HL-60/S4 (cell line): ENCODE data around the gene FAM13A.

Experiments
- in situ Hi-C: fragments of 300-500 bp; cut with MboI; formaldehyde crosslinking; loops from 2 replicates; pipeline ENCODE4 v1.14.3; 2022; ENCODE audit warnings: low sequenced_read_pairs

Gene FAM13A

DNA sequence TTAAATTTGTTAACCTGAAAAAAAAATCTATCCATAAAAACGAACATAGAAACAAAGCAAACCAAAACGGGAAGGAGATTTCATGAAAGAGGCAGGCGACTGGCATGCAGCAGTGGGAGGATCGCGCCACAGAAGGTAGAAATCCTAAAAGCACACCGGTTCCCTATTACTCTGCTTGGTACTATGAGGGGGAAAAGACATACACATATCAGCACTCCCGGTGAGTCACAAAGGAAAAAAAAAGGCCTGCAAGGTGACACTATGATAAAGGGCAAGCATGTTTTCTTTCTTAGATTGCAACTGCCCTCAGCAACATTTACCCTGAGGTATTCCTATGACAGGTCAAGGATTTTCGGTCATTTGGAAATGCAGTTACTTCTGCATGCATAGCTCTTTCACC, 298.7 kb downstream of the FAM13A start:
- in situ Hi-C loops, result no loop called here

DNA sequence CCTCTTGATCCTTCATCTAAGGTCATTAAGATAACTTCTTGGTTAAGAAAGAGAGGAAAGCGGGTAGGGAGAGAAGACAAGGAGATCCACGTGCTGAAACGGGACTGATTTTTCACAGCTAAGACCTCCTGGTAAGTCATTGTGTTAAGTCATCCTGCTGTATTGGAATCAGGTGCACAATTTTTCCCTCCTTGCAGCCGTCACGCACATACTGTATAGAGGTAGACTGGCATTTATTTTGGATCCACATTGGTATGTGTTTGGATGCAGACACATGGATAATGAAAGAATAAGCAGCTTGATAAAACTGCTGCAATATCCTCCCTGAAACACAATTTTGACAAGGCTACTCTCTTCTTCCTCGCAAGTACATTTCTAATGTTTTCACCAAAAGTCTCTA, 299.2 kb downstream of the FAM13A start:
- in situ Hi-C loops, result no loop called here

DNA sequence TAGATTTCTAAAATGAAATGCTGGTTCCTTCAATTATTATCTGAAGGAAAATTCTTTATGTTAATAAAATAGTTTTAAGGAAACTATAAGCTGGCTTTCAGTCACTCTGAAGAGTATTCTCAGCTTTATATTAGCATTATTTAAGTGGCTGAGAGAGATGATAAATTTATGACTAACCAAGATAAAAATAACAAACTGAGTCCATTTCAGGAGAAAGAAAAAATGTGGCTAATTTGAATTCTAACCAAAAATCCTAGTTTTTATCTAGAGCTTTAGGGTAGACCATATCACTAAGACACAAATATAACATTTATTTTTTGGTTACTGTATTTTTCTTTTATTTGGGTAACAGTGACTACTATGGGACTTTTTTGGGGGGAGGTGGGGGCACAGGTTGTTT, 299.9 kb downstream of the FAM13A start:
- in situ Hi-C loops, result no loop called here

DNA sequence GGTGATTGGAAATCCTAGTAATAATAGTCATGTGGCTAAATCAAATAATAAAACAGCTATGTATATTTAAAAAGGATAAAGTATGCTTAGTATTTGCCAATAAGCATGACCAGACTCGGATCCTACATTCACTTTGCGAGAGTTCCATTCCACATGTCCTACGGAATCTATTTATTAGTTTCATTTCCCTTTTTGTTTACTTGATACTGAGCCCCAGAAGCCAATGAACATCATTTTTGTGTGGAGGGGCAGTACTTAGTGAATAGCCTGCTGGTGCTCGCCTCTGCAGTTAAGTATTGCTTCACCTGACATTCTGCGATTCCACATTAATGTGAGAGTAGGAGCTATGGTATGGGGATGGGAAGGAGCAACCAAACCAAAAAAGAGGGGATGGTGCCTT, 300.8 kb downstream of the FAM13A start:
- in situ Hi-C loops, result no loop called here

DNA sequence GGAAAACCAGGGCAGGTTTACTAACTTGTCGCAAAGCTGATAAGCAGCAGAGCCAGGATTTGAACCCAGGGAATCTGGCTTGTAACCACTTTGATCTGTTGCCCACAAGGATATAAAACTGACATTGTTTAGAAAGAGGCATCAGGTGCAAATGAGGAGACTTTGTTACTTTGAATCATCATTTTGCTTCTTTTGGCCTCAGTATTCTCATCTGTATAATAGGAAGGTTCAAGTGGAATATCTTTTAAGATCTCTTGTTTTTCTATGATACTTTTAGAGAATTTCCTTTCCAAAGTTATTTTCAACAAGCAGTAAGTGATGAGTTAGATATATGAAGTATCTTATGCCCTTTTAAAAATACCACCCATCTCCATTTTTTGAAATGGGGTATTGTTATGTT, 301.5 kb downstream of the FAM13A start:
- in situ Hi-C loops, result no loop called here

DNA sequence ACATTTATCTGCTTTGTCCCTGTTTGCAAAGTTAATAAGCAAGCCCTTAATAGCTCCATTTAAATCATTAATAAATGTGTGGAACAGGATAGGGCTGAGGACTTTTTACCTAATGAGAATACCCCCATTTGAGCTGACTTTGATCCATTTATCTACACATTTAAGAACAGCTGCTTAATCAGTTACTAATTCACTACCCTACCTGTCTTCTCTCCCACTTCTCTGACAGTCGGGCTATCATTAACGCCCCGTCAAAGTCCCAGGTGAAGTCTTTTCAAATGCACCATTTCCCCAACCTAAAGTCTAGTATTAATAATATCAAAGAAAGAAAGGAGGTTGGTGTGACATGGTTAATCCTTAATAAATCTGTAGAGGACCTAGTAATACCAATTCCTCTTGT, 302.2 kb downstream of the FAM13A start:
- in situ Hi-C loops, result no loop called here

DNA sequence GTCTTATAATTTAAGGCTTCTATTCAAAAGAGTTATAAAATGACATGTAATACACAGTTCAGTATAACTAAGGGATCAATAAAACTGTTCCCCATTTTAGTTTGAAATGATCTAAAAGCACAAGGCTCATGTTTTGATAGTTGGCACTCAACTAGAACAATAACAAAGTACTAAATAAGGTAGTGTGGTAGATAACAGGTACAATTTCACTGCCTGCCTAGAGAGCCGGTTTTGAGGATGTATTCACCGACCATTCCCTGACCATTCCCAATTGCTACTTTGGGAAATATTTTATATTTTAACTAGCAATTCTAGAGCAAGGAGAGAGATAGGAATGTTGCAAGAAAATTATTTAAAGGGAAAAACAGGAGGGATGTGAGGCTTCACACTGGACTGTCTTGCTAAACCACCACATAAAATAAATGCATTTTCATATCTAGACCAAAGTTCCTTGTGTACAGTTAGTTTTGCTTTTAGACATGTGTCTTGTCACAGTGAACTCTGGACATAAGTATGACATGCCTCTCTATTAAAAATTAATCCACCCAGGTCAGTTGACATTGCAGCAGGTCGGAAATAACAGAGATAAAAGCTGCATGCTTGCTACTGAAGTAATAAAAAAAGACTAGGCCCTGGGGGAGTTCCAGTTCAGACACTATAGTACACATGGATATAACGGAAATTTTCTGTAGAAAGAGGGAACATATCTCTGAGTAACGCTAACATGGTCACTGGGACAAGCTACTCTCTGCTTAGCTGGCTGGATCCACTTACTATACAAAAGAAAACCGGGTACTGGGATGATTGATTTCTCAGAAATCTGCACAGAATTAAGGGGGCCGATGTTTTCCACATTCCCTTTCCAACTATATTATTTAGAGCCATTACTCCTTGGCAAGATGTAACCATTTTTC, 303.1 kb downstream of the FAM13A start:
- in situ Hi-C loops, result no loop called here

DNA sequence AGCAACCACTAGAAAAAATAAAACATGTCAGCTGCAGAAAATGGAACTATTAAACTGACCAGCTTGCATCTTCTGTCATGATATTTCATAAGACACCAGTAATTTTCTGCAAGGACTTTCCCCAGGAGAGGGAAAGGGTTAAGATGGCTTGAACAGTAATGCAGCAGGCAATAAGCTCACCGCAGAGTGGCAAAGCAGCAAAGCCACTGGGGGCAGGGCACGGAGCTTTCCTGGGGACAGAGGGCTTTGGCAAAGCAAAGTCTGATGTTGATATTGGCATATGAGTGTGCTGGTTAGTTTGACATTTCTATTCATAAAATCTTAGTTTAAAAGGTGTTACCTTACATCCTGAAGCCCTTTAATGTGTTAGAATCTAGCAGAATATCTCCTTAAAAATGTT, 304.2 kb downstream of the FAM13A start:
- in situ Hi-C loops, result no loop called here

DNA sequence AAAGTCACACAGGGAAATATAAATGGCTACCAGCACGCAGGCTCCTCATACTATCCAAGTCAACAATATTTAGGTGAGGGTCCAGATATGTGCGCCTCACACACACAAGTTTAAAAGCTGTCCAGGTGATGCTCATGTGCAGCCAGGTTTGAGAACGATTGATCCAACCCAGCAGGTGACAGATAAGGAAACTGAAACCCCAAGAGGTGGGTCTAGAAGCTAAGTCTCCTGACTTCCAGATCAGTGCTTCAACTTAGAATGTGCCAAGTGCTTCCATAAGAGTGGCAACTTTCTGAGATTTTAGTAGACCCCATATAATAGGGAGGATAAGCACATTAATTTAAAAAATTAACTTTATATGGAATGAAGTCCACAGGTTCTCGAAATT, 304.9 kb downstream of the FAM13A start:
- in situ Hi-C loops, result no loop called here

DNA sequence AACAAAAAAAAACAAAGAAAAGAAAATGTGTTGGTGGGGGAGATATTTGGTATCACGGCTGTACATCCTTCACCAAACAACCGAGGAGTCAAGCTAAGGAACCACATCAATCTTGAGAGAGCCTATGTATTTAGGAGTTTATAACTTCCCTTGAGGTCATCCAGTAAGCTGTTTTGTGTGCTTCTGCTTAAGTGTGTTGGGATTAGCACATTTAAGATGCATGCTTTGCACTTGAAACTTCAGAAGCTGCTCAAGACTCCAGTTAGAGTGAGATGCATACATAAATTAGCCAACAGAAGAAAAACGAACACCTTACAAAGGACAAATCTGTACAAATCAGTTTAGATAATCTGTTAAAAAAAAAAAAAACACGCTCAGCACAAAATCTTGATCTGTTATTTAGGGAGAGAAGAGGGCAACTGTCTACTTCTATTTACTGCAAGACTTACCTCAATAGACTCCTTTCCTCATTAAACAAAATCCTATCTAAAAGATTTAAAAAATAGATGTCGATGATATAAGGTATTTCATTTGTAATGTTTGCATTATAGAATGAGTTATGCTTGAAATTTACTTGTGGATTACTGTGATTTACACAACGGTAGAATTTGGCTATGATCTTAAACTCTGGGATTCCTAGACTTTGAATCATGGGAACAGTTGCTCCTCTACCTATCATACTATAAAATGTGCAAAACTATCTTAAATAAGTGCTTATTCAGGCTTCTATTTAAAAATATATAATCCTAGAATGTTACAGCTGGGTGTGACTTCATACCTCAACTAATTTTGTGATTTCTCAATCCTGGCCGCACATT, 305.5 kb downstream of the FAM13A start:
- in situ Hi-C loops, result no loop called here

DNA sequence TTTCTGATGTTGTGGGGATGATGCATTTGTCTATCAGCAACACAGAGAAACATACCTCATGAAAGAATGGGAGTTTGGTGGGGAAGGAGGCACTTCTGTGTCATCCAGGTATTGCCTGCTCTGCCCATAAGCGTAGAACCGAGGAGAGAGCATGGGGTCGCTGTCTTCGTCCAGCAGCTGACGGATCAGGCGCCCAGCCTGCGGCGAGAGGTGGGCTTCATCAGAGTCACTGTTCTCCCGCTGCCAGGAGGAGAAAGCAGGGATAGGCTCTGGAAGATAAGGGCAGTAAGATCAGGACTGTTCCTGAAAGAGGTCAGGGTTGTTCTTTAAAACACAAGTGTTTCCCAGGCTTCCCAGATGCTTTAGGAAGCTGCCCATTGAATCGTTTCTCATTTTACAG, 306.6 kb downstream of the FAM13A start:
- in situ Hi-C loops, result no loop called here

DNA sequence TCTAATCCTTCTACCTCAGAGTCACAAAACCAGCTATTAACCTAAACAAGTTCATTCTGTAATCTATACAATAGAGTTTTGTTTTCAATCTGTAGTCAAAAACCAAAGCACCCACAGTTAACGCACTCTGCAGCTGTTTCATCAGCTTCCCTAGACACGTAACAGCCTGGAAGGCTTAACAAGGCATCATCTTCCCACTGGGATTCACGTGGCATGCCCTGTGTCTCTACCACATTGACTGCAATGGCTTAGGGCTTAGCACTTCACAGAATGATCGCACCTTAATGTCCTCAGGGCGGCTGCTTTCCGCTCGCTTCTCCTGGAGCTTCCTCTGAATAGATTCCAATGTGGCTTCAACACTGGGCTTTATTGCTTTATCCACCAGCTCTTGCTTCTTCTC, 309.6 kb downstream of the FAM13A start:
- in situ Hi-C loops, result no loop called here

DNA sequence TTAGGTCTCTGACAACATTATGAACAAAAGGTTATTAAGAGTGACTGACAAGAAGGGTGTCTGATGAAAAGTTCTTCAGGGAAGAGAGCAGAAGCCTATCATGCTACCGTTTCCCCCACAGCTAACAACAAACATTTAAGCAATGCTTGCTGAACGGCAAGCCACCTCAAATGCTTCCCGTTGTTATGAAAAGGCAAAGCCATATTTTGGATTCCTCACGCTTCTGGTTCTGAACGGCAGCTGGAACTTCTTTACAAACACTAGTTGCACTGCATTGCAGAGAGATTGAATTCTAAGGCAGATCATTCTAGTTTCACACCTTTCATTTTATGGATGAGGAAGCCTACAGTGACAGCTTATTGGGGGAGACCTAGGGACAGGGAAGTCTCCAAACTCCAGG, 310.8 kb downstream of the FAM13A start:
- in situ Hi-C loops, result no loop called here

DNA sequence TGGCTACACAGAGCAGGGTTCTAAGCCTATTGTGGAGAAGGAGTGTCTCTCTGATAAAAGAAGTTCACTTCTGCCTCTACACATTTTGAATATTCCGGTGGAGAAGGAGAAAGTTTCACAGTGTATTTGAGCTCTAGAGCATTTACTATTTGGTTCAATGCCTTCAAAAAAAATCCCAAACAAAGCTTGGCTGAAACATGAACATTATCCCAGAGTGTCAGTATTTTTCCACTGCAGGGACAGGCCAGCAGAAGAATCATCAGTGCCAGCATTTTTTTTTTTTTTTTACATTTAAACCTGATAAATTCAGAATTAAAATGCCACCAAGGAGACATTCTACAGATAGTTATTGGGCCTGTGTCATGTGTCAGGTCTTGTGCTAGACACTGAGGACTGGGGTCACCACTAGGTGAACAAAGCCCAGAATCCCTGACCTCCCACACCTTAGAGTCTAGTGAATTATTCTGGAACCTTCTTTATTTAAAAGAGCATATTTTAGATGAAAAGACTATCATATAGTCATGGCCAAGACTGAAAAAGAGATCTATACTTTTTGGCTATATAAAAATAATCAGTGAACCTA, 311.3 kb downstream of the FAM13A start:
- in situ Hi-C loops, result no loop called here

DNA sequence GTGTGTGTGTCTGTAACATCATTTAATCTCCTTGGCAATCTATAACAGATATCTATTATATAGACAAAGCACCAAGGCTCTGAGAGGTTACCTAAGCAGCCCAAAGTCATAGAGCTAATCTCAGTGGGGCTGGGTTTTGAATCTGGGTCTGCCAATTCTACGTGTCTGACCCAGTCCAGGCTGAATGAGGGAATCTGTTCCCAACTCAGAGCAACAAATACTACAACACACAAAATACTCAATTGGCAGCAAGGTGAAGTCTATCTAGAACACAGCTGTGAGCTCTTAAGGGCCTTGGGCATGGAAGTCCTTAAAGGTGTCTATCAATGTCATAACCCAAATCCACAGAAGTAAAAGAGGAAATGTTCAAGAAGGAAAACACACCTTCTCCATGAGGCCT, 311.8 kb downstream of the FAM13A start:
- in situ Hi-C loops, result no loop called here

DNA sequence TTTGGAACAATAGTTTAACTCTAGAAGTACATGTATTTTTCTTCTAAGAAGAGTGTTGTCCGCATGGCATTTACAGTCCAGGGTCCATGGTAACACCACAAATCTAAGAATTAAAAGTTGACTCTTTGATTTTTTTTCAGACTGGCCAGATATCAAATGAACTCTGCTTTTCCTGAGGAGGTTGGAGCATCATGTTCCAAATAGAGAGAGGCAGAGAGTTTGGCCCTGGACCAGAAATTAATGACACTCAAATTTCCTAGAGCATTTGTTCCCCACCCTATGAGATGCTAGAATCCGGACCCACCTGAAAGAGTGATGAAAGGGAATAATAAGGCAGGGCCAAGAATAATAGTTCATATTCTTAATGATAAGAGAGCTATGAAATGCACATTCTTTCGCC, 312.4 kb downstream of the FAM13A start:
- in situ Hi-C loops, result no loop called here

DNA sequence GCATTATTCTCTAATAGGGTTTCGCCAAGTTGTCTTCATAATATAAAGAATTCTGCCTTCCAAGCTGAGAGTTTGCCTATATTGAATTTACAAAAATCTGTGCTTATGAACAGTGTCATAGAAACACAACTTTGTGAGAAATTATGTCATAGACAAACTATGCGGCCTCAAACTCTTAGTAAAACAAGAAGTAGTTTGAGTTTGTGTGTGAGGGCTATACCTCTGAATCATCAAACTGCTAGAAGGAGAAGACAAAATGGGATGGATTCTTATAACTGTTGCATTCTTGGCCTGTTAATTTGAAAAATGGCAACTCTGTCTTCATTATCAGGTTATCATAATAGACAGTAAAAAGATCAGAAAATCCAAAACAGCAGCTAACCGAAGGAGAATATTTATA, 313.3 kb downstream of the FAM13A start:
- in situ Hi-C loops, result no loop called here

DNA sequence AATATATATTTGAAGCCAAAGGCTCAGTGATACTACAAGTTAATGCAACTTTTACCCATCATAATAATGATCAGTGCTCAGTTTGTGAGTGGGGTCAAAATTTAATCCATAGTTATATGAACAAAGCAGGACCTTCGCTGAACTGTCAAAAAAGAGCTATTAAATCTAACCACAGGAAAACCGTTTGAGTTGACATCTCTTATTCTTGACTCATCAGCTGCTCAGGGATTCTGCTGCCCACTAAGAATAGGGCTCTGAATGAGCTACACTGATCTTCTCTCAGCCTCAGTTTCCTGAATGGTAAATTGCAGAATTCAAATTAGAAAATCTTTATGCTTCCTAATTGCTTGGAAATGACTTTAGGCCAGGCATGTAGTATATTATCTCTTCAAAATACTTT, 314.4 kb downstream of the FAM13A start:
- in situ Hi-C loops, result no loop called here

DNA sequence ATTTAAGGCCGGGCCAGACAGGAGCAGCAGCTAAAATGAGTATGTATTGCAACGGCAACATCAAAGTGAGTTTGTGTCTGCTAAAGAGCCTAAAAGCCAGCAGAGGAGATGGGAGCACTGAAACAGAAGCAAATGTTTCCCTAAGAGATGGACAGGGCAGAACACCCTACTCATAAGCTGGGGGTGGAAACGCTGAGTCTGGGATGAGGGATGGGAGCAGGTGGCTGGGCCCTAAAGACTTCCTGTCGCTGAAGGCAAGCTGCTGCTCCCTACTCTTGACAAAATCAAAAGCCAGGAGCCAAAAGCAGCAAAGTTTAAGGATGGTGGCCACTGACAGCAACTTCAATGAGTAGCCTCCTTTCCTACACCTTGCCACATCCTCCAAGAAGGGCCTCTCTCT, 318.8 kb downstream of the FAM13A start:
- in situ Hi-C loops, result no loop called here

DNA sequence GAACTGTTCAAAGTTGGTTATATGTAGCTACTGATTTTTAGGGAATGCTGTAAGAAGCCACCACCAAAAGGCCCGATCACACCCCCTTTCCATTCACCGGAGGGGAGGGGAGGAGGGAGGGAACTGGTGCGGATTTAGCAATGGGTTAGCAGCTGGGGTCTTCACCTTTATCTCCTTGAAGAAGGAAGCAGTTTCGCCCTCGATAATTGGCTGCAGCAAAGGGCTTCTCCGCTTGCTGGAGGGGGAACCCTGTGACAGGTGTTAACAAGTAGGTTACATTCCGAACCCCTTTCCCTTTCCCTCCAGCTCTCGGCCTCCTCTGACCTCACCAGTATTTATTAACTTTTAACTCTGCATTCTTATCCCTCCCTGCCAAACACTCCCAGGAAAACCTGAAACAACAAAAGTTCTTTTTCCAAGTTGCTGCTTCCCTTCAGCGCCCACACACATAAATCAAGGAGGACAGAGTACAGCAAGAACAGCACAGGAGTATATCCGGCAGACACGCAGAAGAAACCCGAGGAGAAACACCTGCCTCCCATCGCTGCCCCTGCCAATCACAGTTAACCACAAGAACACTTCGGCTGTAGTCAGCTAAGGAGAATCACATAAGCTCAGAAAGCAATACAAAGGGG, 319.6 kb downstream of the FAM13A start:
- in situ Hi-C loops, result no loop called here

DNA sequence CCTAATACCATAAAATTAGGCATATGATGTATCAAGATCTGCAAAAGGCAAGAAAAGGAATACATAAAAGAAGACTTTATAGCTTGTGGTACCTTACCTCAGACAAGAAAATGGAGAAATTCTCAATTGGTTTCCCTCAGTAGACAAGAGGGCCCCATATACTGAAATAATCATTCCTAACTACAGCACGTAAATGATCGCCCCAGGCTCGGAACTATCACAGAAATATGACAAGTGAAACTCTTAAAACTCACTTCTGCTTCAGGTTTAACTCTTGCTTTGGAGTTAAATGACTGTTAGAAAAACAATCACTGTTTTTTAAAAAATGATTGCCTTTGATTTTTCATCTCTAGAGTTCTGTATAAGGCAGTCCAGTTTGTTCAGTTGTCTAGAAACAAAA, 320.7 kb downstream of the FAM13A start:
- in situ Hi-C loops, result no loop called here
